GM23338 (cell line): ENCODE measurements around the gene ATP8B2. TPM values are rescaled to one million over a fixed set of nuclear protein-coding genes. Genes with fewer than 3 reads are reported as not detected.

ENCODE experiments used
- ATAC-seq: fragments of 200-7000 bp; cut with Tn5 transposase; 3 replicates; pipeline ENCODE4 v1.9.1; 2020
- DNase-seq: peaks from one replicate; pipeline ENCODE4 v3.0.0-alpha.2; 2015; ENCODE audit warnings: low spot score
- H2AFZ ChIP-seq: fragments of 200-600 bp; sonication (generic); 2 replicates; pipeline ENCODE4 v1.8.0; 2016; ENCODE audit warnings: antibody characterized with exemption, mild to moderate bottlenecking, moderate library complexity
- H3F3A ChIP-seq: fragments of 200-600 bp; sonication (generic); replicated peaks from 2 replicates; pipeline ENCODE4 v1.8.0; 2017; ENCODE audit warnings: antibody characterized with exemption, mixed run types, low read depth
- H3K27ac ChIP-seq: fragments of 200-600 bp; sonication (generic); 2 replicates; pipeline ENCODE4 v1.6.1; 2016; ENCODE audit warnings: low read depth
- H3K27me3 ChIP-seq: fragments of 200-600 bp; sonication (generic); 2 replicates; pipeline ENCODE4 v1.8.0; 2016; ENCODE audit warnings: mild to moderate bottlenecking, mixed run types, moderate library complexity; ENCODE audit not compliant: insufficient read depth
- H3K36me3 ChIP-seq: fragments of 200-600 bp; sonication (generic); 2 replicates; pipeline ENCODE4 v1.8.0; 2016; ENCODE audit warnings: mild to moderate bottlenecking; ENCODE audit not compliant: insufficient read depth
- H3K4me1 ChIP-seq: fragments of 200-600 bp; sonication (generic); 2 replicates; pipeline ENCODE4 v1.8.0; 2016; ENCODE audit warnings: mild to moderate bottlenecking, moderate library complexity; ENCODE audit not compliant: insufficient read depth
- H3K4me2 ChIP-seq: fragments of 200-600 bp; sonication (generic); 2 replicates; pipeline ENCODE4 v1.7.1; 2017; ENCODE audit warnings: mixed run types
- H3K4me3 ChIP-seq: fragments of 200-600 bp; sonication (generic); 2 replicates; pipeline ENCODE4 v1.6.1; 2016; ENCODE audit warnings: mixed run types
- H3K79me2 ChIP-seq: fragments of 200-600 bp; sonication (generic); replicated peaks from 2 replicates; pipeline ENCODE4 v1.8.0; 2017; ENCODE audit warnings: mild to moderate bottlenecking; ENCODE audit not compliant: insufficient read depth
- H3K9me2 ChIP-seq: fragments of 200-600 bp; sonication (generic); 2 replicates; pipeline ENCODE4 v1.8.0; 2017; ENCODE audit not compliant: insufficient read depth
- H4K20me1 ChIP-seq: fragments of 200-600 bp; sonication (generic); replicated peaks from 2 replicates; pipeline ENCODE4 v1.8.0; 2017; ENCODE audit warnings: mild to moderate bottlenecking; ENCODE audit not compliant: insufficient read depth
- H3K27ac Mint-ChIP-seq: 2 replicates; pipeline ENCODE4 v1.8.0; 2020; ENCODE audit warnings: inconsistent platforms, mild to moderate bottlenecking, moderate library complexity, mixed read lengths
- H3K27me3 Mint-ChIP-seq: 3 replicates; pipeline ENCODE4 v1.8.0; 2022; ENCODE audit warnings: low read depth, mild to moderate bottlenecking, moderate library complexity, mixed read lengths, inconsistent platforms; ENCODE audit not compliant: insufficient read depth, poor library complexity
- H3K36me3 Mint-ChIP-seq: 3 replicates; pipeline ENCODE4 v1.8.0; 2021; ENCODE audit warnings: low read depth, mild to moderate bottlenecking, inconsistent platforms, moderate library complexity, mixed read lengths
- H3K4me1 Mint-ChIP-seq: 3 replicates; pipeline ENCODE4 v1.8.0; 2020; ENCODE audit warnings: mild to moderate bottlenecking, inconsistent platforms, mixed read lengths
- H3K4me3 Mint-ChIP-seq: 3 replicates; pipeline ENCODE4 v1.8.0; 2021; ENCODE audit warnings: moderate library complexity, mild to moderate bottlenecking, inconsistent platforms, mixed read lengths
- H3K9me3 Mint-ChIP-seq: 3 replicates; pipeline ENCODE4 v1.8.0; 2020; ENCODE audit warnings: moderate library complexity, mild to moderate bottlenecking, inconsistent platforms, mixed read lengths
- CTCF ChIP-seq, 2 experiments: fragments of 200-600 bp in 1 of 2; sonication (generic) in 1 of 2; conservative IDR thresholded peaks; 2 replicates each; pipeline versions ENCODE4 v1.5.1 to v1.6.1; 2016 to 2017; ENCODE audit warnings: antibody characterized with exemption in 2 of 2, low read depth in 2 of 2, mild to moderate bottlenecking in 2 of 2, moderate library complexity in 1 of 2
- ETS1 ChIP-seq: IDR thresholded peaks from 2 replicates; pipeline ENCODE4 v1.6.1; 2016; ENCODE audit warnings: antibody characterized with exemption
- EZH2 ChIP-seq: fragments of 200-600 bp; sonication (generic); IDR thresholded peaks from one replicate; pipeline ENCODE4 v1.8.0; 2017; ENCODE audit warnings: antibody characterized with exemption, mild to moderate bottlenecking, low read depth; ENCODE audit not compliant: unreplicated experiment
- EZH2phosphoT487 ChIP-seq: fragments of 200-600 bp; sonication (generic); IDR thresholded peaks from one replicate; pipeline ENCODE4 v1.8.1; 2018; ENCODE audit warnings: antibody characterized with exemption; ENCODE audit not compliant: unreplicated experiment
- NANOG ChIP-seq: IDR thresholded peaks from 2 replicates; pipeline ENCODE4 v1.6.1; 2016; ENCODE audit warnings: antibody characterized with exemption, borderline replicate concordance
- POLR2AphosphoS5 ChIP-seq: IDR thresholded peaks from 2 replicates; pipeline ENCODE4 v1.6.1; 2016; ENCODE audit warnings: antibody characterized with exemption, low read depth
- STAT1 ChIP-seq: IDR thresholded peaks from one replicate; pipeline ENCODE4 v1.6.1; 2016; ENCODE audit warnings: antibody characterized with exemption; ENCODE audit not compliant: unreplicated experiment
- ZNF114 ChIP-seq: fragments of 250-450 bp; sonication (Bioruptor Pico); IDR thresholded peaks from 2 replicates; pipeline ENCODE4 v1.5.0; 2020; ENCODE audit warnings: mild to moderate bottlenecking, moderate library complexity
- ZNF462 ChIP-seq: fragments of 250-450 bp; sonication (Bioruptor Pico); IDR thresholded peaks from 2 replicates; pipeline ENCODE4 v1.5.0; 2020; ENCODE audit warnings: mild to moderate bottlenecking, moderate library complexity
- polyA plus RNA-seq: library from polyadenylated mRNA; unstranded; fragments of >200 nt; fragmentation: Nextera tagmentation; extraction: Ambion mirVana; gene quantifications from 2 replicates; pipeline ENCODE4 v1.2.1, GENCODE V29; 2016
- total RNA-seq: library from RNA; depleted of rRNA; stranded (reverse); fragments of >200 nt; shearing (Covaris generic); gene quantifications from 2 replicates; pipeline ENCODE4 v1.2.3, GENCODE V29; 2014

Gene ATP8B2
- total and polyA plus RNA-seq, 2 experiments from 2014 or later: 11.0 to 112 TPM

GRCh38 chr1:154316704-154317103 is 8.6 kb upstream of the ATP8B2 start (continued):
- TF ChIP-seq ZNF462: no peak
- no peak for TF ChIP-seq CTCF (conservative IDR thresholded peaks at IDR 0.05; ENCODE audit: low read depth in 2 of 2)
- TF ChIP-seq POLR2AphosphoS5: no peak
- no peak for TF ChIP-seq ZNF114 (CRISPR knock-in tag)
- no peak for TF ChIP-seq ETS1

- DNase-seq (no peak), ATAC-seq (no peak)
- no peaks in the 10 kb centered on the region for H3K4me1 ChIP-seq
- H3K27ac ChIP-seq: no peak overlapping the region
- H3K4me2 ChIP-seq: no peak overlapping the region
- TF ChIP-seq STAT1: no peak
- no peak for TF ChIP-seq ETS1
- no peak for TF ChIP-seq CTCF (conservative IDR thresholded peaks at IDR 0.05; ENCODE audit: low read depth in 2 of 2)
- no peak for TF ChIP-seq EZH2
- TF ChIP-seq EZH2phosphoT487: no peak
- no peak for TF ChIP-seq NANOG
- TF ChIP-seq ZNF114 (CRISPR knock-in tag): no peak
- H2AFZ ChIP-seq: no peak overlapping the region
- H4K20me1 ChIP-seq: no peaks in the 10 kb centered on the region
- no peak overlapping the region for H3K4me3 ChIP-seq
- Mint-ChIP-seq H3K4me3 (no peak overlapping the region), H3K36me3 (no peaks in the 10 kb centered on the region; the same call in 2 of the 3 replicates), H3K9me3 (peaks cover 29% of the 10 kb centered on the region; the same call in 2 of the 3 replicates), H3K27ac (no peak overlapping the region), H3K4me1 (peaks cover 4% of the 10 kb centered on the region; the same call in 1 of the 3 replicates), H3K27me3 (peaks cover 12% of the 10 kb centered on the region)
- no peaks in the 10 kb centered on the region for H3K79me2 ChIP-seq
- no peaks in the 10 kb centered on the region for H3F3A ChIP-seq
- no peaks in the 10 kb centered on the region for H3K27me3 ChIP-seq
- H3K9me2 ChIP-seq: no peaks in the 10 kb centered on the region
- no peaks in the 10 kb centered on the region for H3K36me3 ChIP-seq
Observed at GRCh38 chr1:154318386-154318785, 6.9 kb upstream of the ATP8B2 start.
